GM19099 (cell line): ENCODE data around the gene CABLES1.

Experiments
- POLR2A ChIP-seq: IDR thresholded peaks from 3 replicates; pipeline ENCODE4 v1.6.1; 2011; ENCODE audit warnings: low read depth; ENCODE audit not compliant: insufficient read length; ENCODE audit errors: extremely low read depth

The CABLES1 gene

GRCh38 chr18:23228102-23229061 lies 93.1 kb downstream of the CABLES1 start:
- TF ChIP-seq POLR2A = peak; percentile 50

- TF ChIP-seq POLR2A = no peak
Observed at GRCh38 chr18:23229472-23229871, 94.2 kb downstream of the CABLES1 start.

GRCh38 chr18:23230686-23231085 lies 95.4 kb downstream of the CABLES1 start:
- TF ChIP-seq POLR2A = no peak

- peak; percentile 38 for TF ChIP-seq POLR2A
Observed at GRCh38 chr18:23231340-23232021, 96.2 kb downstream of the CABLES1 start.

GRCh38 chr18:23232331-23232730 lies 97.0 kb downstream of the CABLES1 start:
- TF ChIP-seq POLR2A = no peak

- no peak for TF ChIP-seq POLR2A
Observed at GRCh38 chr18:23234619-23235018, 99.3 kb downstream of the CABLES1 start.

GRCh38 chr18:23235336-23235735 lies 100.1 kb downstream of the CABLES1 start:
- no peak for TF ChIP-seq POLR2A

GRCh38 chr18:23235860-23236259 lies 100.6 kb downstream of the CABLES1 start:
- TF ChIP-seq POLR2A = no peak

- TF ChIP-seq POLR2A = no peak
Observed at GRCh38 chr18:23236876-23237468, 101.7 kb downstream of the CABLES1 start.

- TF ChIP-seq POLR2A = peak; percentile 27
Observed at GRCh38 chr18:23237524-23238151, 102.4 kb downstream of the CABLES1 start.

GRCh38 chr18:23238152-23238531 lies 102.9 kb downstream of the CABLES1 start:
- no peak for TF ChIP-seq POLR2A

- no peak for TF ChIP-seq POLR2A
Observed at GRCh38 chr18:23238651-23239349, 103.5 kb downstream of the CABLES1 start.

GRCh38 chr18:23239350-23239692 lies 104.0 kb downstream of the CABLES1 start:
- TF ChIP-seq POLR2A = no peak

GRCh38 chr18:23239885-23240608 lies 104.8 kb downstream of the CABLES1 start:
- no peak for TF ChIP-seq POLR2A
